Type B pancreatic cell (in vitro differentiated cells): ENCODE data around the gene RANGAP1. TPM values are rescaled to one million over a fixed set of nuclear protein-coding genes. Genes with fewer than 3 reads are reported as not detected.

Experiments
- DNase-seq: peaks from one replicate; pipeline ENCODE4 v3.0.0; 2021; ENCODE audit warnings: mixed read lengths; ENCODE audit not compliant: unreplicated experiment; ENCODE audit errors: extremely low spot score
- H3K27ac Mint-ChIP-seq: 2 replicates; pipeline ENCODE4 v1.8.0; 2021; ENCODE audit warnings: mild to moderate bottlenecking, mixed read lengths
- H3K27me3 Mint-ChIP-seq: 2 replicates; pipeline ENCODE4 v1.8.0; 2021; ENCODE audit warnings: mixed read lengths
- H3K36me3 Mint-ChIP-seq: 2 replicates; pipeline ENCODE4 v1.8.0; 2021; ENCODE audit warnings: mixed read lengths
- H3K4me1 Mint-ChIP-seq: one replicate; pipeline ENCODE4 v1.8.0; 2021; ENCODE audit warnings: mixed read lengths; ENCODE audit not compliant: unreplicated experiment
- H3K4me3 Mint-ChIP-seq: 2 replicates; pipeline ENCODE4 v1.8.0; 2021; ENCODE audit warnings: mild to moderate bottlenecking, mixed read lengths
- H3K9me3 Mint-ChIP-seq: 2 replicates; pipeline ENCODE4 v1.8.0; 2021; ENCODE audit warnings: mixed read lengths
- total RNA-seq: library from RNA; stranded (reverse); gene quantifications from 2 replicates; pipeline ENCODE4 v1.2.1, GENCODE V29; 2021; ENCODE audit warnings: low replicate concordance
- TF ChIP-seq, protein P1 (sequence below): fragments of 200-600 bp; sonication (generic); conservative IDR thresholded peaks from 2 replicates; pipeline ENCODE4 v1.5.0; 2021; ENCODE audit warnings: antibody characterized with exemption, mild to moderate bottlenecking

The RANGAP1 gene
- total RNA-seq, 1 donor from 2014 or later = 83.7 TPM

DNA sequence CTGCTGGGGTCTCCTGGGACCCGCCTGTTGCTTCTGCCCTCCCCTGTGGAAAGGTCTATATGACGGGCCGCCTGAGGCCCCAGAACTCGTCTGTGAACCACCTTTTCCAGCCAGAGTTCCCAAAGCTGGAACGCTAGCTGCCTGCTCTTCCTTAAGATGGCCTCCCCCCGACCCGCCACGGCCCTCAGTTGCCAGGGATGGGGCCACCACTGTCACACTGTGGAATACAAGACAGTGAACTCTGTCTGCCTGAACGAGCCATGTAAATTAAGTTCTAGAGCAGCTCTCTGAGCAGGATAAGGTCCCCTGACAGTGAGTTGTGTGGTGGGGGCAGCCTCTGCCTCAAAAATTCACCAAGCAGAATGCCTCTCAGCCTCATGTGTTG lies 55.6 kb downstream of the RANGAP1 start:
- Mint-ChIP-seq H3K9me3 (no peaks in the 10 kb centered on the region), H3K27me3 (no peaks in the 10 kb centered on the region), H3K36me3 (no peaks in the 10 kb centered on the region), H3K4me1 (no peaks in the 10 kb centered on the region), H3K4me3 (no peak overlapping the region), H3K27ac (no peak overlapping the region)
- no peak for DNase-seq
- TF ChIP-seq, protein P1, sequence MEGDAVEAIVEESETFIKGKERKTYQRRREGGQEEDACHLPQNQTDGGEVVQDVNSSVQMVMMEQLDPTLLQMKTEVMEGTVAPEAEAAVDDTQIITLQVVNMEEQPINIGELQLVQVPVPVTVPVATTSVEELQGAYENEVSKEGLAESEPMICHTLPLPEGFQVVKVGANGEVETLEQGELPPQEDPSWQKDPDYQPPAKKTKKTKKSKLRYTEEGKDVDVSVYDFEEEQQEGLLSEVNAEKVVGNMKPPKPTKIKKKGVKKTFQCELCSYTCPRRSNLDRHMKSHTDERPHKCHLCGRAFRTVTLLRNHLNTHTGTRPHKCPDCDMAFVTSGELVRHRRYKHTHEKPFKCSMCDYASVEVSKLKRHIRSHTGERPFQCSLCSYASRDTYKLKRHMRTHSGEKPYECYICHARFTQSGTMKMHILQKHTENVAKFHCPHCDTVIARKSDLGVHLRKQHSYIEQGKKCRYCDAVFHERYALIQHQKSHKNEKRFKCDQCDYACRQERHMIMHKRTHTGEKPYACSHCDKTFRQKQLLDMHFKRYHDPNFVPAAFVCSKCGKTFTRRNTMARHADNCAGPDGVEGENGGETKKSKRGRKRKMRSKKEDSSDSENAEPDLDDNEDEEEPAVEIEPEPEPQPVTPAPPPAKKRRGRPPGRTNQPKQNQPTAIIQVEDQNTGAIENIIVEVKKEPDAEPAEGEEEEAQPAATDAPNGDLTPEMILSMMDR = no peak

DNA sequence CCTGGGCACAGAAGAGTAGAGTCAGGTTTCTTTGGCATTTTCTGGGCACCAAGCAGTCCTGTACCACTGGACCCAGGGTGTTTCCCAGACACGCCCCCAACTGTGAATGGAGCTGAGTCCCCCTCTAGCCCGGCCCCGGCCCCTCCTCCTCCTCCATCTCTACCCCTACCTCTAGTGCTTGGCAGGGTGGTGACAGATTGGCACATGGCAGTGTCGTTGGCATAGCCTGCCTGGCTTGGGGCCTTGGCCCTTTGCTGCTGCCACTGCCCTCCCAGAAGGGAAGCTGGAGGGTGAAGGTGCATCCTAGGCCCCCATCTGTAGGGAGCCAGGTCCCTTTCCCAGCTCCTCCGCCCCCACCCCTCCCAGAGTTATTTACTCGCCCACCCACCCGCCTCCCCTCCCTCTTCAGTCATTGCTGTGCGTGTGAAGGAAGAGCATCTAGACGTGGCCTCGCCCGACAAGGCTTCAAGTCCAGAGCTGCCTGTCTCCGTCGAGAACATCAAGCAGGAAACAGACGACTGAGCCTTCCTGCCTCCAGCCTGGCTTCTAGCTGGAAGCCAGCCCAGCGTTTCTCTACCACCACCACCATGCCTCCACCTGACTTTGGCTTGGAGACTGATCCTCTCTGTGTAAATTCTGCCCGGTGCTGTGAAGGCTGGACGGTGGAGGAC lies 56.1 kb downstream of the RANGAP1 start:
- no peak for DNase-seq
- Mint-ChIP-seq H3K27ac (no peak overlapping the region), H3K27me3 (no peaks in the 10 kb centered on the region), H3K4me3 (no peak overlapping the region), H3K4me1 (no peaks in the 10 kb centered on the region), H3K36me3 (no peaks in the 10 kb centered on the region), H3K9me3 (no peaks in the 10 kb centered on the region)
- TF ChIP-seq, protein P1 = no peak

DNA sequence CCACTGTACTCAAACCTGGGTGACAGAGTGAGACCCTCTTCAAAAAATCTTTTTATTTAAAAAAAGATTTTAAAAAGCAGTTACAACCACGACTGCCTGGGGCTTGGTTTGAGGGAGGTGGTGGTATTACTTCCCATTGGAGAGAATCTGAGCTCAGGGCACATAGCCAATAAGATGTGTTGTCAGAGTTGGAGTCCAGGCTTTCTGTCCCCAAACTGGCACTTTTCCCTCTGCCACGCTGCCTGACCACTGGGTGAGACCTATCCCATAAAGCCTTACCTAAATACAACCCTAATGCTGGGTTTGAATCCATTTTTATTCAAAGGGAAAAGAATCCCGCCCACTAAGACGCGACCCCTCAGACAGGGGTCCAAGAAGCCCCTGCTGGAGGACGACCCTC lies 56.8 kb downstream of the RANGAP1 start:
- Mint-ChIP-seq H3K9me3 (no peaks in the 10 kb centered on the region), H3K4me3 (no peak overlapping the region), H3K27ac (no peak overlapping the region), H3K4me1 (no peaks in the 10 kb centered on the region), H3K36me3 (no peaks in the 10 kb centered on the region), H3K27me3 (no peaks in the 10 kb centered on the region)
- no peak for DNase-seq
- TF ChIP-seq, protein P1 = no peak

DNA sequence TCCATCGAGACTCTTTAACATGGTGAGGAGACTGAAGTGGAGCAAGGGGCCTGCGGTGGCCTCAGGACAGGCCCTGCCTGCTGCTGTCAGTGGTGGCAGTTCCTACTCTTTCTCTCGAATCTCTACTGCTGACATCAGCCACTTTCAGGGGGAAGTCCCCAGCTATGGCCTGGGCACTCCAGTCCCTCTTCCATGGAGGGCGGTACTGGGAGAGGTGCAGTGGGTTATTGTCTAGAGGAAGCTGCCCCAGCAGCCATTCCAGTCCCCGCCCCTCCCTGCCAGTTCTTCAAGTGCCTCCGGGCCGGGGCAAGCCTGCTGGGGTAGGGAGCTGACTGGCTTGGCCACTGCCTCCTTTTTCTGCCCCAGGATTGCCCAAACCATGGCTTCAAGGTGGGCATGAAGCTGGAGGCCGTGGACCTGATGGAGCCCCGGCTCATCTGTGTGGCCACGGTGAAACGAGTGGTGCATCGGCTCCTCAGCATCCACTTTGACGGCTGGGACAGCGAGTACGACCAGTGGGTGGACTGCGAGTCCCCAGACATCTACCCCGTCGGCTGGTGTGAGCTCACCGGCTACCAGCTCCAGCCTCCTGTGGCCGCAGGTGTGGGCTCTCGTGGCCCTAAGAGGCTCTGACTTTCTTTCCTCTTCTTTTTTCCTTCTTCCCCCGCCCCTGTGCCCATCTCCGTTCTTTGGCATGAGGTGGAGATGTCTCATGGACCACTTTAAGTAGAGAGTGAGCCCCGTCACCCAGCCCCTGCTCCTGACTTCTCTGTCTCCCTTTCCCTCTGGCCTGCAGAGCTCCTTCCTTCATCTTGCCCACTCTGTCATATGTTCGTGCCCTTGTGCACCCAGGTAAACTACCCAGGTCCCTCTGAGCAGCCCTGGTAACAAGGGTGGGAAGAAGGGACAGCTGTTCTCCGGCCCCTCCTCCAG lies 59.0 kb downstream of the RANGAP1 start:
- no peaks in the 10 kb centered on the region for H3K9me3 Mint-ChIP-seq
- no peak overlapping the region for H3K27ac Mint-ChIP-seq
- H3K4me1 Mint-ChIP-seq = no peaks in the 10 kb centered on the region
- DNase-seq = no peak
- H3K36me3 Mint-ChIP-seq = no peaks in the 10 kb centered on the region
- no peaks in the 10 kb centered on the region for H3K27me3 Mint-ChIP-seq
- no peak overlapping the region for H3K4me3 Mint-ChIP-seq
- TF ChIP-seq, protein P1 = no peak

DNA sequence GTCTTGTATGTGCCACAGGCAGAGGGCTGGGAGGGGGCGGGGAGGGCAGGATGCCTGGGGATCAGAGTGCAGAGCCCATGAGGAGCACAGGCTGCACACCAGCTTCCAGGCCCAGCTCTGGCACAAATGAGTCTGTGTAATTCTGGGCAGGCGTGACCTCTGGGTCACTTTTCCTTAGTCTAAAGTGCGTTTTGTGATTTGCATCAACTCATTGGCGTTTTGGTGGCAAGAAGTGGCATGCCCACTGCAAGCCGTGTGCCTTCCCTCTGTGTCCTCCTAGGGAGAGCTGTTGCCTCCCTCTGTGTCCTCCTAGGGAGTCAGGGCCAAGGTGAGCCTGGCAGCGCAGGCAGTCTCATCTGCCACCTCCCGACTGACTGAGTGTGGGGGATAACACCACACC lies 62.5 kb downstream of the RANGAP1 start:
- Mint-ChIP-seq H3K9me3 (no peaks in the 10 kb centered on the region), H3K4me1 (no peaks in the 10 kb centered on the region), H3K4me3 (no peak overlapping the region), H3K27me3 (no peaks in the 10 kb centered on the region), H3K27ac (no peak overlapping the region), H3K36me3 (peaks cover 3% of the 10 kb centered on the region)
- DNase-seq = no peak
- TF ChIP-seq, protein P1 = no peak
